Aorta (tissue), 5 donors: ENCODE data around the gene CHRM2. TPM values are rescaled to one million over a fixed set of nuclear protein-coding genes. Genes with fewer than 3 reads are reported as not detected.

Source experiments
- ATAC-seq: fragments of 200-7000 bp; cut with Tn5 transposase; one replicate; pipeline ENCODE4 v1.9.1; 2022; ENCODE audit warnings: moderate library complexity; ENCODE audit not compliant: low FRiP score
- DNase-seq, 2 donors: peaks; one replicate each; pipeline ENCODE4 v3.0.0-alpha.2; 2020
- H3K27ac ChIP-seq, 2 donors: one replicate each; pipeline ENCODE4 v1.5.1; 2013; ENCODE audit warnings: low read length in 2 of 2, mild to moderate bottlenecking in 2 of 2, moderate library complexity in 2 of 2, control low read depth in 1 of 2, inconsistent platforms in 1 of 2, low read depth in 1 of 2
- H3K27me3 ChIP-seq, 2 donors: one replicate each; pipeline ENCODE4 v1.6.1; 2013; ENCODE audit warnings: control low read depth in 1 of 2, low read length in 1 of 2, mild to moderate bottlenecking in 1 of 2, moderate library complexity in 1 of 2; ENCODE audit not compliant: insufficient read depth in 2 of 2, control insufficient read depth in 1 of 2
- H3K36me3 ChIP-seq, 2 donors: one replicate each; pipeline ENCODE4 v1.6.1; 2013; ENCODE audit warnings: control low read depth in 1 of 2, low read length in 1 of 2, mild to moderate bottlenecking in 1 of 2; ENCODE audit not compliant: insufficient read depth in 2 of 2, control insufficient read depth in 1 of 2
- H3K4me1 ChIP-seq, 2 donors: one replicate each; pipeline ENCODE4 v1.6.1; 2013; ENCODE audit warnings: low read length in 2 of 2, control low read depth in 1 of 2, mild to moderate bottlenecking in 1 of 2, moderate library complexity in 1 of 2; ENCODE audit not compliant: insufficient read depth in 2 of 2, control insufficient read depth in 1 of 2
- H3K4me3 ChIP-seq, 2 donors: one replicate each; pipeline ENCODE4 v1.5.1; 2013; ENCODE audit warnings: low read length in 2 of 2, control low read depth in 1 of 2, mild to moderate bottlenecking in 1 of 2
- H3K9me3 ChIP-seq: one replicate; pipeline ENCODE4 v1.6.1; 2013; ENCODE audit warnings: mild to moderate bottlenecking, low read length; ENCODE audit not compliant: control insufficient read depth
- WGBS, 2 donors: extraction: QIAGEN DNeasy Blood & Tissue Kit; methylation state at CpG; one replicate each; pipeline ENCODE4 v1.1.7; 2013; 5-methylcytosine and 5-hydroxymethylcytosine counted together
- intact Hi-C, 2 donors: fragments of 100-400 bp; cut with DNase I; formaldehyde crosslinking; loops; one replicate each; pipeline versions ENCODE4 v1.14.2 to v1.15.0; 2022
- microRNA-seq, 2 donors: library from miRNA; unstranded; fragments of <30 nt; microRNA quantifications; one replicate each; pipeline ENCODE4 v1.2.0, GENCODE V29; 2020
- polyA plus RNA-seq, 2 donors: library from polyadenylated mRNA; stranded (reverse); fragments of 200-250 nt; gene quantifications; one replicate each; pipeline ENCODE4 v1.2.3, GENCODE V29; 2013
- total RNA-seq, 2 donors: library from RNA; stranded (reverse); fragmentation: NEBNext Ultra II Directional; extraction: Animal tissue kit (Norgen Biotek cat#: 25700); gene quantifications; one replicate each; pipeline ENCODE4 v1.2.1, GENCODE V29; 2021
- donor health status: healthy with polysubstance abuse.
- donor health status: Bipolar disorder and iron deficiency.
- donor health status: DM: no; HTN: no; CAD: no.
- donor health status: DM: no; HTN: no; CAD: no.
- donor health status: DM: yes; HTN: yes; CAD: no.

The CHRM2 gene
- total and polyA plus RNA-seq, 4 donors: 0.38 TPM; not detected in 3

GRCh38 chr7:137036768-137037167 is 168.3 kb downstream of the CHRM2 start:
- Histone ChIP-seq H3K27ac (no peak overlapping the region), H3K9me3 (no peaks in the 10 kb centered on the region), H3K4me3 (no peak overlapping the region), H3K36me3 (no peaks in the 10 kb centered on the region), H3K27me3 (no peaks in the 10 kb centered on the region), H3K4me1 (no peaks in the 10 kb centered on the region)
- DNase-seq (no peak), ATAC-seq (no peak)
- WGBS, 2 donors: 74 to 75% methylated on average over 2 of the region's 2 CpGs
- intact Hi-C loops: no loop called here

DNA sequence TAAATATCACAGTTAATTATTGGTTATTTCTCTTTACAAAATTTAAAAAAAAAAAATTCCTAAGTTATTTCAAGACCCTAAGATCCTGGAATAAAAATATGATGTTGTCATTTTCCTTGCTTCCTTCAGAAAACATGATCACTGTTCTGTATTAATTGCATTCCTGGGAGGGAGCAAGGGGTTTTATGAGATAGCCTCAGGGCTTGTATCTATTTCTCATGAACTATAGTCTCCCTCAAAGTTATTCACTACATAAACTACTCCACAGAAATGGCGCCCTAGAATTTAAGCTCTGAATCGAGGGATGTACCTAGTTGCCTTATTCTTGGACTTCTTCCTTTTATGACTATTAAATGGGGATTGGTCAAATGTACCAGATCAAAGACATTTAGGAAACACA is 170.3 kb downstream of the CHRM2 start:
- Histone ChIP-seq H3K9me3 (no peaks in the 10 kb centered on the region), H3K4me1 (no peaks in the 10 kb centered on the region), H3K36me3 (no peaks in the 10 kb centered on the region), H3K4me3 (no peak overlapping the region), H3K27ac (no peak overlapping the region), H3K27me3 (no peaks in the 10 kb centered on the region)
- intact Hi-C loops: no loop called here
- no peak for DNase-seq
- no peak for ATAC-seq
- 90 to 93% methylated on average over 2 of the region's 2 CpGs for WGBS, 2 donors

GRCh38 chr7:137040745-137041144 is 172.3 kb downstream of the CHRM2 start:
- ATAC-seq: no peak

DNA sequence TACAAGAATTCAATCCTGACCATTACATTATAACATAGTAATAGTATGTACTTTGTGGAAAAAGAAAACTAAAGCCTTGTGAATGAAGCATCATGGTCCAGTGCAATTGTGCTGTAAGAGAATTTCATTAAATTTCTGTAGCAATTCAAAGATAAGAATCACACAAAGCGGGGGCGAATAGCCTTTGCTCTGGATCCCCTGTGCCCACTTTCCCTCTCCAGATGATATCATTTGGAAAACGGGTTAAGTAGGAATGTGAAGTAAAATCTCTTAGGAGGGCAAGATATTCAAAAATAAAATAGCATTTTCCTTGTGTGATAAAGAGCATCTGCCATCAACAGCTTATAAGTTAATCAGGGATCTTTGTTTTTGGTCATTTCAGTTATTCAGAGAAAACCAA is 177.1 kb downstream of the CHRM2 start:
- Histone ChIP-seq H3K36me3 (no peaks in the 10 kb centered on the region), H3K27me3 (no peaks in the 10 kb centered on the region), H3K4me3 (no peak overlapping the region), H3K4me1 (no peaks in the 10 kb centered on the region), H3K9me3 (no peaks in the 10 kb centered on the region), H3K27ac (no peak overlapping the region)
- no peak for ATAC-seq
- 78 to 84% methylated on average over 3 of the region's 3 CpGs for WGBS, 2 donors
- DNase-seq: no peak
- intact Hi-C loops: no loop called here

More at GRCh38 chr7:137040745-137041144, 172.3 kb downstream of the CHRM2 start:
- H3K4me1 ChIP-seq: no peaks in the 10 kb centered on the region
- WGBS, 2 donors: 39 to 58% methylated on average over 7 of the region's 7 CpGs
- H3K4me3 ChIP-seq: no peak overlapping the region
- H3K36me3 ChIP-seq: no peaks in the 10 kb centered on the region
- no peak for DNase-seq
- no peaks in the 10 kb centered on the region for H3K27me3 ChIP-seq
- intact Hi-C loops: no loop called here
- H3K9me3 ChIP-seq: no peaks in the 10 kb centered on the region
- H3K27ac ChIP-seq: no peak overlapping the region

- 82% methylated on average over 8 of the region's 8 CpGs for WGBS, 2 donors
- Histone ChIP-seq H3K27me3 (no peaks in the 10 kb centered on the region), H3K9me3 (no peaks in the 10 kb centered on the region), H3K36me3 (no peaks in the 10 kb centered on the region), H3K4me3 (no peak overlapping the region), H3K4me1 (no peaks in the 10 kb centered on the region), H3K27ac (no peak overlapping the region)
- ATAC-seq (no peak), DNase-seq (no peak)
- intact Hi-C loops: no loop called here
These were observed 201.0 kb downstream of the CHRM2 start for GRCh38 chr7:137069249-137069963.

Small RNA genes within 50 kb of the gene (microRNA-seq; reads per million reads assigned to microRNA genes)
- 3.0 to 4.8 reads per million in 2 donors for gene MIR490
